Transverse colon (tissue), 4 donors: ENCODE data around the gene ELOA2.
A peak's percentile ranks its signal among the peaks of the same experiment; 100 is the strongest.

Experiments
- CTCF ChIP-seq, 5 experiments: fragments of 200-600 bp in 3 of 5; fragments of 450-650 bp in 2 of 5; sonication (generic) in 3 of 5; IDR thresholded peaks; 1 replicate in 2 of 5; 2 replicates in 3 of 5; pipeline ENCODE4 v1.5.1; 2016 to 2017; ENCODE audit warnings: antibody characterized with exemption in 5 of 5, inconsistent platforms in 3 of 5, mild to moderate bottlenecking in 2 of 5, moderate library complexity in 1 of 5
- POLR2AphosphoS5 ChIP-seq, 3 donors: sonication (generic); formaldehyde crosslinking; IDR thresholded peaks; one replicate each; pipeline ENCODE4 v1.6.1; 2016; ENCODE audit warnings: antibody characterized with exemption in 3 of 3

GRCh38 chr18:47036298-47036874 is 965 bp upstream of the ELOA2 start:
- TF ChIP-seq CTCF (IDR thresholded peaks at IDR 0.05) = peak in 3 of 5 experiments; percentile 15 to 37 (median 25)
- TF ChIP-seq POLR2AphosphoS5 (IDR thresholded peaks at IDR 0.05) = no peak
